ENCODE data around the gene BAIAP2L2.
A peak's percentile ranks its signal among the peaks of the same experiment; 100 is the strongest.
"Not testable (repeated sequence)": the region's sequence is repeated elsewhere in the genome, so short reads cannot be mapped to it uniquely, and the experiment has no call there.

BAIAP2L2 gene

GRCh38 chr22:38110008-38110862, at the start of gene BAIAP2L2:
BAIAP2L2 (minus strand) TSS chr22:38110684; CDS start chr22:38110525, 159 bp downstream.
- no peak for DNase-seq

GRCh38 chr22:38155703-38156102, 45.2 kb upstream of the BAIAP2L2 start:
- no peak for DNase-seq

- not testable (repeated sequence) for DNase-seq
These were observed 44.1 kb upstream of the BAIAP2L2 start for GRCh38 chr22:38154563-38154915.

- DNase-seq, result no peak
These were observed 43.5 kb upstream of the BAIAP2L2 start for GRCh38 chr22:38153821-38154562.

GRCh38 chr22:38151126-38151500, 40.6 kb upstream of the BAIAP2L2 start:
- DNase-seq, result no peak

GRCh38 chr22:38148245-38148644, 37.8 kb upstream of the BAIAP2L2 start:
- peak; percentile 46 for DNase-seq

- not testable (repeated sequence) for DNase-seq
These were observed 35.7 kb upstream of the BAIAP2L2 start for GRCh38 chr22:38146166-38146565.

- DNase-seq, result peak; percentile 3
These were observed 33.5 kb upstream of the BAIAP2L2 start for GRCh38 chr22:38144025-38144405.

- no peak for DNase-seq
These were observed 32.1 kb upstream of the BAIAP2L2 start for GRCh38 chr22:38142606-38143005.

GRCh38 chr22:38141217-38141973, 30.9 kb upstream of the BAIAP2L2 start:
- DNase-seq, result no peak

GRCh38 chr22:38139901-38140300, 29.4 kb upstream of the BAIAP2L2 start:
- DNase-seq, result no peak

- DNase-seq, result no peak
These were observed 28.5 kb upstream of the BAIAP2L2 start for GRCh38 chr22:38138961-38139360.

- no peak for DNase-seq
These were observed 27.6 kb upstream of the BAIAP2L2 start for GRCh38 chr22:38137876-38138687.

- no peak for DNase-seq
These were observed 26.1 kb upstream of the BAIAP2L2 start for GRCh38 chr22:38136607-38137006.

- peak; percentile 76 for DNase-seq
These were observed 24.7 kb upstream of the BAIAP2L2 start for GRCh38 chr22:38135133-38135706.

- DNase-seq, result no peak
These were observed 22.8 kb upstream of the BAIAP2L2 start for GRCh38 chr22:38133331-38133730.

- DNase-seq, result no peak
These were observed 22.3 kb upstream of the BAIAP2L2 start for GRCh38 chr22:38132794-38133193.

GRCh38 chr22:38132136-38132535, 21.7 kb upstream of the BAIAP2L2 start:
- DNase-seq, result no peak

- DNase-seq, result no peak
These were observed 20.9 kb upstream of the BAIAP2L2 start for GRCh38 chr22:38131399-38131798.

- no peak for DNase-seq
These were observed 19.4 kb upstream of the BAIAP2L2 start for GRCh38 chr22:38129856-38130255.

GRCh38 chr22:38129021-38129420, 18.5 kb upstream of the BAIAP2L2 start:
- no peak for DNase-seq

- DNase-seq, result no peak
These were observed 17.4 kb upstream of the BAIAP2L2 start for GRCh38 chr22:38127869-38128268.

Measured in HCEC 1CT (cell line).